K562 (cell line): ENCODE results near the gene RPS28. TPM values are rescaled to one million over a fixed set of nuclear protein-coding genes. Genes with fewer than 3 reads are reported as not detected.

ENCODE experiments used
- ARID3B ChIP-seq: fragments of 250-450 bp; sonication (Bioruptor Pico); IDR thresholded peaks from 2 replicates; pipeline ENCODE4 v1.4.0; 2020; ENCODE audit warnings: borderline replicate concordance
- BRF2 ChIP-seq: IDR thresholded peaks from 3 replicates; pipeline ENCODE4 v1.6.1; 2011; ENCODE audit warnings: borderline replicate concordance, mild to moderate bottlenecking; ENCODE audit not compliant: insufficient read length, insufficient read depth
- CBX1 ChIP-seq: sonication (generic); IDR thresholded peaks from 2 replicates; pipeline ENCODE4 v1.6.1; 2016; ENCODE audit warnings: antibody characterized with exemption, low read depth, mild to moderate bottlenecking
- EGR1 ChIP-seq: fragments of 450-650 bp; conservative IDR thresholded peaks from 2 replicates; pipeline ENCODE4 v1.6.1; 2017; ENCODE audit warnings: mild to moderate bottlenecking
- GTF3C2 ChIP-seq: IDR thresholded peaks from 3 replicates; pipeline ENCODE4 v1.6.1; 2011; ENCODE audit warnings: borderline replicate concordance, mild to moderate bottlenecking, moderate library complexity; ENCODE audit not compliant: insufficient read length; ENCODE audit errors: extremely low read depth
- IRF1 ChIP-seq: sonication (generic); formaldehyde crosslinking; IDR thresholded peaks from 2 replicates; pipeline ENCODE4 v1.8.0; 2022; ENCODE audit warnings: missing genetic modification reagents, mild to moderate bottlenecking, borderline replicate concordance
- KAT7 ChIP-seq: sonication (generic); formaldehyde crosslinking; IDR thresholded peaks from 2 replicates; pipeline ENCODE4 v1.8.0; 2022; ENCODE audit warnings: missing genetic modification reagents, mild to moderate bottlenecking, borderline replicate concordance
- KHSRP ChIP-seq: fragments of 450-650 bp; IDR thresholded peaks from 2 replicates; pipeline ENCODE4 v1.6.1; 2017
- MCM5 ChIP-seq: fragments of 450-650 bp; IDR thresholded peaks from 2 replicates; pipeline ENCODE4 v1.6.1; 2016; ENCODE audit warnings: low read depth
- NR3C1 ChIP-seq: sonication (generic); formaldehyde crosslinking; IDR thresholded peaks from 2 replicates; pipeline ENCODE4 v1.8.1; 2022; ENCODE audit warnings: missing genetic modification reagents
- PHF20 ChIP-seq: fragments of 450-650 bp; IDR thresholded peaks from 2 replicates; pipeline ENCODE4 v1.6.1; 2018; ENCODE audit not compliant: partially characterized antibody
- SP2 ChIP-seq: IDR thresholded peaks from 2 replicates; pipeline ENCODE4 v1.6.1; 2011; ENCODE audit warnings: mild to moderate bottlenecking, low read depth, low read length, moderate library complexity; ENCODE audit not compliant: poor library complexity, severe bottlenecking; ENCODE audit errors: extremely low read depth
- TCFL5 ChIP-seq: fragments of 250-450 bp; sonication (Bioruptor Pico); conservative IDR thresholded peaks from 2 replicates; pipeline ENCODE4 v1.6.1; 2021; ENCODE audit warnings: mild to moderate bottlenecking, moderate library complexity, matching md5 sums
- ZNF212 ChIP-seq: fragments of 450-650 bp; formaldehyde crosslinking; IDR thresholded peaks from 2 replicates; pipeline ENCODE4 v1.4.0; 2020; ENCODE audit warnings: mild to moderate bottlenecking
- ZNF431 ChIP-seq: sonication (generic); formaldehyde crosslinking; IDR thresholded peaks from 2 replicates; pipeline ENCODE4 v1.8.0; 2022; ENCODE audit warnings: mild to moderate bottlenecking, missing genetic modification reagents
- ZNF444 ChIP-seq: fragments of 250-450 bp; sonication (Bioruptor Pico); IDR thresholded peaks from 2 replicates; pipeline ENCODE4 v1.4.0; 2020; ENCODE audit warnings: mild to moderate bottlenecking, moderate library complexity
- ZNF707 ChIP-seq: fragments of 250-450 bp; sonication (Bioruptor Pico); conservative IDR thresholded peaks from 2 replicates; pipeline ENCODE4 v1.8.0; 2022; ENCODE audit warnings: inconsistent platforms, mild to moderate bottlenecking, moderate library complexity
- ZZZ3 ChIP-seq: fragments of 450-650 bp; IDR thresholded peaks from 2 replicates; pipeline ENCODE4 v1.6.1; 2016; ENCODE audit warnings: antibody characterized with exemption, mild to moderate bottlenecking, moderate library complexity
- polyA plus RNA-seq, 8 experiments: library from polyadenylated mRNA; depleted of rRNA in 4 of 8; stranded (reverse) in 5 of 8; unstranded in 3 of 8; fragments of >200 nt; fragmentation: Nextera tagmentation in 2 of 8; fragmentation: Illumina TruSeq in 1 of 8; extraction: Ambion mirVana in 2 of 8; extraction: Trizol in 1 of 8; gene quantifications; 2 replicates each; pipeline versions ENCODE4 v1.2.1 to v1.2.3, GENCODE V29; 2011 to 2014; ENCODE audit warnings: inconsistent platforms in 1 of 8, missing spikeins in 1 of 8
- total RNA-seq, 7 experiments: library from RNA; depleted of rRNA in 6 of 7; stranded (reverse); fragments of >200 nt in 6 of 7; fragmentation: Illumina TruSeq in 2 of 7; extraction: Trizol in 2 of 7; gene quantifications; 2 replicates each; pipeline versions ENCODE4 v1.2.1 to v1.2.3, GENCODE V29; 2011 to 2021; ENCODE audit warnings: low replicate concordance in 1 of 7
- TF ChIP-seq, protein P1 (sequence below): fragments of 450-650 bp; formaldehyde crosslinking; IDR thresholded peaks from 2 replicates; pipeline ENCODE4 v1.4.0; 2020; ENCODE audit warnings: mild to moderate bottlenecking, moderate library complexity

RPS28 gene
- total and polyA plus RNA-seq, 9 of the 15 experiments (the other 6 are each of a cell fraction or from before 2014, with no cell fraction given), result 165 to 2,827 (median 1,303) TPM

GRCh38 chr19:8321067-8321985 lies at the start of gene RPS28, which contains the start of gene NDUFA7 (continued):
- TF ChIP-seq GTF3C2 (no peak), BRF2 (no peak), ZNF431 (CRISPR knock-in tag) (no peak), NR3C1 (CRISPR knock-in tag) (no peak), CBX1 (peak; percentile 81; the same call in 1 of the 2 replicates), ZNF212 (no peak), TCFL5 (CRISPR knock-in tag) (no peak), MCM5 (no peak), EGR1 (peak; percentile 39), SP2 (no peak), PHF20 (peak; percentile 99), ZNF707 (CRISPR knock-in tag) (no peak), KHSRP (no peak; the same call in 1 of the 2 replicates), ARID3B (CRISPR knock-in tag) (no peak), IRF1 (CRISPR knock-in tag) (no peak), KAT7 (CRISPR knock-in tag) (no peak), ZZZ3 (no peak), ZNF444 (CRISPR knock-in tag) (no peak)
- TF ChIP-seq, protein P1, sequence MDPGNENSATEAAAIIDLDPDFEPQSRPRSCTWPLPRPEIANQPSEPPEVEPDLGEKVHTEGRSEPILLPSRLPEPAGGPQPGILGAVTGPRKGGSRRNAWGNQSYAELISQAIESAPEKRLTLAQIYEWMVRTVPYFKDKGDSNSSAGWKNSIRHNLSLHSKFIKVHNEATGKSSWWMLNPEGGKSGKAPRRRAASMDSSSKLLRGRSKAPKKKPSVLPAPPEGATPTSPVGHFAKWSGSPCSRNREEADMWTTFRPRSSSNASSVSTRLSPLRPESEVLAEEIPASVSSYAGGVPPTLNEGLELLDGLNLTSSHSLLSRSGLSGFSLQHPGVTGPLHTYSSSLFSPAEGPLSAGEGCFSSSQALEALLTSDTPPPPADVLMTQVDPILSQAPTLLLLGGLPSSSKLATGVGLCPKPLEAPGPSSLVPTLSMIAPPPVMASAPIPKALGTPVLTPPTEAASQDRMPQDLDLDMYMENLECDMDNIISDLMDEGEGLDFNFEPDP (CRISPR knock-in tag), result no peak
